ENCODE data around the gene SND1.

SND1 gene

DNA sequence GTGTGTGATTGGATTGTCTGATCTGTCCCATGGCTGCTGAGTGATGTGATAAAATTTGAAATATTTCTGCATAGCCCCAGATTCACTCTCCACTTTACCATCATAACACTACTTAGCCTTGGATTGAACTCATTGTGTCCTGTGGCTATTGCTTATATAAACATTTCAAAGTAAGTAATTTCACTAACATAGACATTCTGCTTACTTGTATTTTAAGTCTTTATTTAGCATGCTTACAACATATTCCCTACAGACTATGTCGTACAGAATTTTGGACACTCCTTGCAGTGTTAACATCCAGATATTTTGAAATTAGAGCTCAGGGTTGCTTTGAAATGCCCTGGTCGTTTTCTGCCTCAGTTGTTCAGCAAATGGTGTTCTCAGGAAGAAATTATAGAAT, 261.7 kb downstream of the SND1 start:
- no peak for DNase-seq

DNA sequence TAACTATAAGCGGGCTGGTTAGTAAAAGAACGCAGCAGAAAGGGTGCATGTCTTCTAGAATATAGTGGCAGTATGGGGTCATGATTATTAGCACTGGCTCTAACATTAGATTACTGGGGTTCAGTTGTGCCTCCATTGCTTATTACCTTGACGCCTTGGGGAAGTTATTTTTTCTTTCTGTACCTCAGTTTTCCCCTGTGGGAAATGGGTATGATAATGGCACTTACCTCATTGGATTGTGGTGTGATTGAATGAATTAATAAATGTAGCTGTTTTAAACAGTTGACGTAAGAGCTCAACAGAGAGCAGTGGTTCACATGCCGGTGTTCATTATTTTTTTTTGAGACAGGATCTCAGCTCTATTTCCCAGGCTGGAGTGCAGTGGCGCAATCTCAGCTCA, 262.7 kb downstream of the SND1 start:
- no peak for DNase-seq

DNA sequence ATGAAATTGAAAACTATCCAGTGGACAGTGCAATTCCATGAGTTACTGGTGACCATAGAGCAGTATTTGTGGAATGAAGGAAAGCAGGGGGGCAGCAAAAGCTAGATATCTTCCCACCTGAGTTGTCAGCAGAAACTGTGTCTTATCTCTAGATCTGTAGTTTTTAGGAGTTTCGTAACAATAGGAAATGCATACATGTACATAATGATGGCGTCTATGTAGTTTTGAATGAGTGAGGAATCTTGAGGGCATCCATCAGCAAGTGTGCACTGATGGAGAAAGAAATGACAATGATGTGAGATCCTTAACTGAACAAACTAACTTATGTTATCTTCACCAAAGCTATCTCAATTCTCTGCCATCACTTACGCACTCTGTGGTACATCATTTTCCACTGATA, 264.7 kb downstream of the SND1 start:
- DNase-seq: no peak

DNA sequence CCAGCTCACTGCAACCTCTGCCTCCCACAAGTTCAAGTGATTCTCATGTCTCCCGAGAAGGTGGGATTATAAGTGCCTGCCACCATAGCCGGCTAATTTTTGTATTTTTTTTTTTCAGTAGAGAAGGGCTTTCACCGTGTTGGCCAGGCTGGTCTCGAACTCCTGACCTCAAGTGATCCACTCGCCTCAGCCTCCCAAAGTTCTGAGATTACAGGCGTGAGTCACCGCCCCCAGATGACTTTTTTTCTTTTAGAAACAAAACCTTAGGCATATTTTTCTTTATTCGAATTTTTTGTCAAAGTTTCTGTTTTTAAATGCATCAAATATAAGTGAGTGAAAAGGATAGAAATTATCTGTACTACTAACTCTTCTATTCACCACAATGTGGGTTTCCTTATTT, 266.1 kb downstream of the SND1 start:
- DNase-seq: no peak

DNA sequence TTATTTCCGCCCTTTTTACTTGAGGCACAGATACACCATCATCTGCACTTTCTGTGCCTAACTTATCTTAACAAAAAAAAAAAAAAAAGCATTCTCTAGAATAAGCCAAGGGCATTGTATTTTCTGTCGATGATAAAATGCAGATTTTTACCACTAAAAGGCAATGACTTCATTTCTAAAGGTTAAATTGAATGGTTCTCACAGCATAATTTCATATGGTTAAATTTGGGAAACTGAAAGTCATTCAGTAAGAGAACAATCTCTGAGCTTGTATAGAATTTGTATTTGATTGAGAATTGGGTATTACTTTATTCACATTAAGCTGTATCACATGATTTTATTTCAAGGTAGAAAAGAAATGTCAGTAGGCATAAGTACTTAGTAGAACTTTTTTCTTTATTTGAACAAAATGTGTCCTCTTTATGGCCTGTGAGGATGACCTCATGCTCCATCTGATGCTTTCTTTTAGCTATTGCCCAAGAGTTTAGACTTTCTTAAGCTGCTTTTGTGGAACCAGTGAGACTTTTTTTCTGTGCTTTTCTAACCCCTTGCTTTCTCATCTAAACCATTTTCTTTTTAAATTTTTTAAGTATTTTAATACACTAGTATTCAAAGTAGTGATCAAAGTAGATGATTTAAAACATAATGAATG, 268.9 kb downstream of the SND1 start:
- no peak for DNase-seq

DNA sequence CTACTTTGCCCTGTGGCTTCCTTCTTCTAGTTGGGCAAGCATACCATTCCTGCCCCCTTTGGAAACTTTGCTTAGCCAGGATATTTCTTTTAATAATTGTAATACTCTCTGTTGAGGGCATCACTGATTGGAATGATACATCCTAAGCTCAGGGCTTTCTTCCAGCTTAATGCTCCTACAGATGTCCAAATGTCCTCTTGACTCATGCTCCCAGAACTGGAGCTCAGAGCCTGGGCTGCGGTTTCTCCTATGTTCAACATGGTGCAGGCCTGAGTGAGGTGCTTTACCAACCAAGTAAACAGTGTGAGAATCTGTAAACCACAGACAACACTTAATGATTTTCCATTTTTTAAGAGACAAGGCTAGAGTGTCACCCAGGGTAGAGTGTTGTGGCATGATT, 270.7 kb downstream of the SND1 start:
- no peak for DNase-seq

DNA sequence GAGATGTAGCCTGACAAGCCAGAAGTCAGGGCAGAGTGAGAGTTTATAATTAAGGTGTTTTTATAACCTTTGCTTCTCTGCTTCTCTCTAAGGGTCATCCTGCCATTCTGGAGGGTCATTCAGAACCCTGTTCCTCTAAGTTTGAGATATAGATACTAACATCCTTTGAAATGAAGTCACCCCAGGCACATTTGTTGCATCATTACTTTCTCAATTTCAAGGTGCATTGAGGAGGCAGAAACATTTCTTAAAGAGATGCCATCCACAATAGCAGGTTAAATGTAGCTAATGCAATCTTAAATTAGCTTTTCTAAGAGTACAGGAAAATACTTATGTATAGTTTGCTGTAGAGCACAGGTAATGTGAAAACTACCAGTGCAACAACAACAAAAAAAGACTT, 272.9 kb downstream of the SND1 start:
- no peak for DNase-seq

DNA sequence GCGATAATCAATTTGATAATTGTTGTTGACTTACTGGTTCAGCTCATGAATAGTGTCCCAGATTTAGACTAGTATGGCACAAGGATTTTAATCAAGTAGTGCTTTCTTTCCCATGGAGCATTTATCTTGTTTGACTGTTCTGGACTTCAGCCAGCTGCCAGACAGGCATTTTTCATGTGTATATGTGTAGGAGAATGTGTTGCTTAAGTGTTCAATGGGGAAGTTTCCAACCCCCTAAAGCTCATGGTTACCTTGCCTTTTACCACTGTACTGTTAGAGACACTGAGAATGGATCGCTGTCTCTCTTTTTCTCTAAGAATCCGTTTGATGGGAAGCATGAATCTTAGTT, 275.3 kb downstream of the SND1 start:
- DNase-seq: no peak

DNA sequence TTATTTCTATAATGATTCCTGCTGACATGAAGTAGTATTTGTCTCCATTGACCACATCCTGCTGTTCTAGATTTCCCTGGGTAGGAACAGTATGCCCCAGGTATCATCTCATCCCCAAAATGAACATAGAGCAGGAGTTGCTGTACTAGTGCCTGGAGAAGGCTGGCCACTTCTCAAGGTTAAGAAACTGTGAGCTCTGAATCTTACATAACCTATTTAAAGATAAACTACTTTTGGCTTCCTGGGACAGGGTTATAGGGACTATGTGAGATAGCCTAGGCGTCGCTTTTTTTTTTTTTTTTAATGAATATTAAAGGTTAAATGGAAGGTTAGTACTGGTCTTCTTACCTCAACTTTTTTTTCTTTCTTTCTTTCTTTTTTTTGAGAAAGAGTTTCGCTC, 276.2 kb downstream of the SND1 start:
- no peak for DNase-seq

DNA sequence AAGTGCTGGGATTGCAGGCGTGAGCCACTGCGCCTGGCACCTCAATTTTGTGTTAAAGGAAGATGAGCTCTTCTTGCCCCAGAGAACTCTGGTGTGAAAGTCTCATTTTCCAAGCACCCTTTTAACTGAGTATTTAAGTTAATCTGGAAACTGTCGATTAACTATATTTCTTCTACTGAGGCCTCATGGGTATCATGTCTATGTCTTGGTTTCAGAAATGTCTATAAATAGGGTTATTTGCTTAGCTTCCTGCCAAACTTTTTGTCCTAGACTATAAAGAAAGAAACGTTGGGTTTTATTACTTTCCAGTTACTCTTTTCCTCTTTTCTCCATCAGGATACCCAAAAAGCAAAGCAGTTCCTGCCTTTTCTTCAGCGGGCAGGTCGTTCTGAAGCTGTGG, 276.9 kb downstream of the SND1 start:
- no peak for DNase-seq

DNA sequence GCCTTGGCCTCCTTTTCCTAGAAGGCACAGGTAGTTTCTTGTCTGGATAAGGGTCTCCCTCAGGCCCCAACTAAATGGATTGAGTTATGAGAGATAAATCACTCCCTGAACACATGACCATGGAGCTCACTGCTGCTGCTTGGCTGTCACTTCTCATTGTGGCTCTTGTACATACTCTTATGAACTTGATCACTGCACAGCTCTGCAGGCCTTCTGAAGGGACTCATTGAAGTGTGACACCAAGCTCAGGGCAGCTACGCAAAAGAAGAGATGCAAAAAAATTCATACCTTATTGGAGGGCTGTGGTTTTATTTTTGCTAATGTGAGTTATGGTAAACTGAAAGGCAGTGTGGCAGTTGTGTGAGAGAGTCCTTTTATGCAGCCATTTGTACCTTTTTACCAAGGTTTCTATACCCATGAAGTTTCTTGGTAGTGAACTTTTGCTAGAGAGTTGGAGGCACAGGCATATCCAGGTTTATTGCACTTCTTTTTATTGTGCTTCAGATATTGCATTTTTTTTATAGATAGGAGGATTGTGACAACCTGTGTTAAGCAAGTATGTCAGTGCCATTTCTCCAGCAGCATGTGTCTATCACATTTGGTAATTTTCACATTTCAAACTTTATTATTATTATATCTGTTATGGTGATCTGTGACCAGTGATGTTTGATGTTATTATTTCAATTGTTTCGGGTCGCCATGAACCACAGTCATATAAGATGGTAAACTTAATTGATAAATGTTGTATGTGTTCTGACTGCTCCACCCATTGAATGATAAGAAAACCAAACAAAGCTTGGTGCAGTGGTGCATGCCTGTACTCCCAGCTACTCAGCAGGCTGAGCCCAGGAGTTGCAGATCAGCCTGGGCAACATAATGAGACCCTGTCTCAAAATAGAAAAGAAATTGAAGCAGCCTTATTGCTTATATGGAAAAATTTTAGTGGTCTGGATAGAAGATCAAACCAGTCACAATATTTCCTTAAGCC, 278.6 kb downstream of the SND1 start:
- no peak for DNase-seq

DNA sequence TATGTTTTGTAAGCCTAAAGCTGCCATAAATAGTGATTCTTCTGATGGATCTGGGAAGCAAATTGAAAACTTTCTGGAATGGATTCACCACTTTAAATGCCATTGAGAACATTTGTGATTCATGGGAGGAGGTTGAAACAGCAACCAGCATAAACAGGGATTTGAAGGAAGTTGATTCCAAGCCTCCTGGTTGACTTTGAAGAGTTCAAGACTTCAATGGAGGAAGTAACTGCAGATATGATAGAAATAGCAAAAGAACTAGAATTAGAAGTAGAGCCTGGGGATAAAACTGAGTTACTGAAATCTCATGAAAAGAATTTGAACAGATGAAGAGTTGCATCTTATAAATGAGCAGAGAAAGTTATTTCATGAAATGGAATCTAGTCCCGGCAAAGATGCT, 280.1 kb downstream of the SND1 start:
- DNase-seq: no peak

DNA sequence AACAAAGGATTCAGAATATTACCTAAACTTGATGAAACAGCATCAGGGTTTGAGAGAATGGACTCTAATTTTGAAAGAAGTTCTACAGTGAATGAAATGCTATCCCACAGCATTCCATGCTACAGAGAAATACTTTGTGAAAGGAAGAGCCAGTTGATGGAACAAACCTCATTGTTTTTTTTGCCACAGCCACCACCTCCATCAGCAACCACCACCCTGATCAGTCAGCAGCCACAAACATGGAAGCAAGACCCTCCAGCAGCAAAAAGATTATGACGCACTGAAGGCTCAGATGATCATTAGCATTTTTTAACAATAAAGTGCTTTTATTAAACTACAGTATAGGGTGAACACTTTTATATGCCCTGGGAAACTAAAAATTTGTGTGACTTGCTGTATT, 280.5 kb downstream of the SND1 start:
- no peak for DNase-seq

DNA sequence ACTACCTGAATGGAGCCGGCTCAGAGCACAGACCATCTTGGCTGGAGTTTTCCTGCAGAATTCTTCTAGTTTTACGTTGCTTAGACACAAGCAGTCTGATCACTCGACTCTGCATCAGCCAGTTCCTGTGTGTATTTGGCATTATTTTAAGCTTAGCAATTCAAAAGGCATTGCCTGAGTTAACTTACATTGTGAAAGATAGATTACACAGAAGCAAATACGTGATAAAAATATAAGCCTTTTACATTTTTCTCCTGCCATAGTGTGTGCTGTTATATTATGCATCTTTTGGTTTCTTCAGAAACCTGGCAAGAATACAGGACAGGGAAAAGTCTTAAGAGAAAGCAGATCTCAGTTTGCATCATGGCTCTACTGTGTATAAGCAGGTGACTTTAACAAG, 281.2 kb downstream of the SND1 start:
- no peak for DNase-seq

DNA sequence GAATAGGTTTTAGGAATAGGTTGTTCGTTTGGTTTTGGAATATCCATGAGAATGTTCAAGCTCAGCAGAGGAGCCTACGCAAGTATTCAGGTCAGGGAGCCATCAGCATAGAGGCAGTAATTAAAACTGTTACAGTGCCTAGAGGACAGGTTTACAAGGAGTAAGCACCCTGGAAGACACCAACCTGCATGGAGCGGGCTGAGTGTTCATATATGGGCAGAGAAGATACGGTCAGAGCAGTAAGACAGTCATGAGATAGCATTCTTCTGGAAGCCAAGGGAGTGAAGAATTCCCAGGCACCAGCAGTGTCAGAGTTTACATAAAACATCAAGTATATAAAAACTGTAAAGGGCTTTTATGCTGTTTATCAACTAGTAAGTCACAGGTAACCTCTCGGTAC, 282.7 kb downstream of the SND1 start:
- no peak for DNase-seq

DNA sequence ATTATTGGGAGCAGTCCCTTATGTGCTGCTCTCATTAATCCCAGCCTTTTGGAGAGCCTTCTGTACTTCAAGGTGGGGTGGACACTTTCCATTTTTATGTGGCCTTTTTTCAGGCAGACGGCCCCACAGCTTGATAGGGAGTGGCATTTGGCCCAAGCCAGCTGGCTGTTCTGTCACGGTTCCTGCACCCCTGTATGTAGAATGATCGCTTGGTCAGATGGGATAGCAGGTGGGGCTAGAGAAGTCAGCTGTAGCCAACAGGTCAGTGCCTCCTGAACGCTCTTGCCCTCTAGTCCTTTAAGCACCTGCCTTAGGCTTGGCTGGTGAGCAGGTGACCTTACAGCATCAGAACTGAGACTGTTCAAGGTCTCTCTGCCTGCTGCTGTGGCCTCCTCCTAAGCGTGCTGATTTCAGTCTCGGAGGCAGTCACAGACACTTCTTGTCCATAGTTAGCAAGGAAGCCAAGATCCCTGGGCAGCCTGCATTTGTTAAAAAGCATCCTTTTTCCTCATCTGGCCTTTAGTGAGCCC, 283.9 kb downstream of the SND1 start:
- no peak for DNase-seq

DNA sequence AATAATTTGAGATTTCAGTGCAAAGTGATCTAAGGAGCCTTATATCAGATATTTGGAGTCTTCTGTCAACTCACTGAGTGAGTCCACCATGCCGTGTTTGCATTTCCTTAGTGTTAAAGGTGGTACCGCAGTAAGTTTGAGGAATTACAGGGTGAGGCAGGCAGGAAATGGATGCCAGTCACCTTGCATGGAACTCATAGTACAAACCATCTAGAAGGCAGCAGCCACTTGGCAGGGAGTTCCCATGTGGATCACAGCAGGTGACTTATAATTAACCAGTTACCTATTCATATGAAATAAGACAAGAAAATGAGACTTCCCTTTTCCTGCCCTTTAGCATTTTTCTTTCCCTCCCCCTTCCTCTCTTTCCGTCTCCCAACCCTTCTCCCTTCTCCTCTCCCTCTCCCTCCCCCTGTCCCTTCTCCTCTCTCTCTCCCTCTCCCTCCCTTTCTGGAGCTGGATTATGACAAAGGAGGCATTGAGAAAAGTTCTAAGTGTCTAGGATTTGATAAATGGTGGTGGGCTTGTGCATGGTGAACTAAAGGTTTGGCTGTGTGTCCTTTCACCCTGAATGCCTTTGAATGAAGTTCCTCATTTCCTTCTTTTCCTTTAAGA, 285.2 kb downstream of the SND1 start:
- DNase-seq: no peak

DNA sequence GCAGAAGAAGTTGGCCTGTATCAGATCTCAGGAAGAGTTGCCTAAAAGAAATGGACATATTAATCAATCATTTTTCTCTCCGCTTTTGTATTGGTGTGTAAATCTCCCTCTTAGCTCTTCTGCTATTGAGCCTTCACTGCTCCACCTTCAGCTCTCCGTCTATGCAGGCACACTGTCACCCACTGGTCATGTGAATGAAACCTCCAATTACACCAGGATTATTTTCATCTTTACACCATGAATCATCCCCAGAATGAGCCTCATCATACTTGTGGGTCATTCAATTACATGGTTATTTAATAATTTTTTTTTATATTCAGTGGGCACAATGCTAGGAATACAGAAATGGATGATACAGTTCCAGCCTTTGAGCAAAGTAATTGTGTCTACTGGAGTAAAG, 286.6 kb downstream of the SND1 start:
- DNase-seq: no peak

DNA sequence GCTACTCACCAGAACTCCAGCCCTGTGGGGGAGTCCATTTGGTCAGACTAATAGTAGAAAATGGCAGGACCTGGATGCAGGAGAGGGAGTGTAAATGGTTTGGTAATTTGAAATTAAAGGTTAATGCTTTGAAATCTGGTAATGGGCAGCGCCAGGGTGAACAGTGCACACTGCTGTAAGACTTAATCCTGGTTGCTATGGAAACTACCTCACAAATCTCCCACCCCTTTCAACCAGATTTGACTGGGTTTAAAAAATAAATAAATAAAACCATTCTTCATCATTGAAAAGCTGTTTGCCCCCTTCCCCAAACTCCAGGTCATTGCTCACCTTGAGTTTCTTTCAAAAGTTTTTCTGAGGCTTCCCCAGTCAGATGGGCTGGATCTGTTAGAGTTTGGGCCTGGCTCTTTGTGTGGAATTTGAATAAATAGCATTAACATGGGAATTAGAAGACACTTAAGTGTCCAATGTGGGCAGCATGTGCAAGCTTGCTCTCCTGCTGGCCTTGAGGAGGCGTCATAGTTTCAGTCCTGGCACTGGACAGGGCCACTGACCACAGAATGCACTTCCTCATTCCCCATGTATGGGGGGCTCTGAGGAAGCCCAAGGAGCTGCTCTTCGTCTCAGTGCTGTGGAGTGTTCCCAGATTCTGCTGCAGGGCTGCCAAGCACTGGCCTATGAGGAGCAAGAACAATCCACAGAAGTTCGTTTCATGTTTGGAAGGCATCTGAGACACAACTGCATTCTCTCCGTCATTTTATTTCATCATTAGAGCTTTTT, 288.6 kb downstream of the SND1 start:
- DNase-seq: no peak

DNA sequence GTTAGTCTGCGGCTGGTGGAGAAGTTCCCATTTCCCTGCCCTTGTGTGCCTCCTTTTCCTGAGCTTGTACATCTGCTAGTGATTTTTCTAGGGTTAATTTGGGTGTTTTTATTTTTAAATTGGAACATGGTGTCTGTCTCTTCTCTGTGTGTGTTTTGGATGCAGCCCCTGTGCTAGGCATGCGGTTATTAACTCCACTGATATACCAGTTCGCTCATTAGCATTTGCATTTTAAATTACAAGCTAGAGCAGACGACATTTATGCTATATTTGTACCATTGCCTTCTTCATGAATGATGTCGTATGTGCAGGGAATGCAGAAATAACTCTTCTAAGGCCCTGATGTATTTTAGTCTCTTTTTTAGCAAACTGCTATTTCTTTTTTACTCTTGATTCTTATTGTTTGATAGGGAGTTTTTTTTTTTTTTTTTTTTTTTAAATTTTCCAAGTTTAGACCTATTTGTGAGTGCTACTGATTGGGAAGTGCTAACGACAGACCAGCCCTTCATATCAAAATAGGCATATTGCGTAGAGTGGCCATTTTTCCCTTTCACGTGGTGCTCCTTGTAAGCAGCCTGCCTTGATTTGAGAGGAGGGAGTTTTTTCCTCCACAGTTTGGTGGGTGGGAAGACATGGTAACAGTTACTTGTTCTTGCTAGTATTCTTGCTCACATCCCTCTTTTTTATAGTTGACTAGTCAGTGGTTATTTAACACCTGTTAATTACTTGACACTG, 289.6 kb downstream of the SND1 start:
- no peak for DNase-seq

DNA sequence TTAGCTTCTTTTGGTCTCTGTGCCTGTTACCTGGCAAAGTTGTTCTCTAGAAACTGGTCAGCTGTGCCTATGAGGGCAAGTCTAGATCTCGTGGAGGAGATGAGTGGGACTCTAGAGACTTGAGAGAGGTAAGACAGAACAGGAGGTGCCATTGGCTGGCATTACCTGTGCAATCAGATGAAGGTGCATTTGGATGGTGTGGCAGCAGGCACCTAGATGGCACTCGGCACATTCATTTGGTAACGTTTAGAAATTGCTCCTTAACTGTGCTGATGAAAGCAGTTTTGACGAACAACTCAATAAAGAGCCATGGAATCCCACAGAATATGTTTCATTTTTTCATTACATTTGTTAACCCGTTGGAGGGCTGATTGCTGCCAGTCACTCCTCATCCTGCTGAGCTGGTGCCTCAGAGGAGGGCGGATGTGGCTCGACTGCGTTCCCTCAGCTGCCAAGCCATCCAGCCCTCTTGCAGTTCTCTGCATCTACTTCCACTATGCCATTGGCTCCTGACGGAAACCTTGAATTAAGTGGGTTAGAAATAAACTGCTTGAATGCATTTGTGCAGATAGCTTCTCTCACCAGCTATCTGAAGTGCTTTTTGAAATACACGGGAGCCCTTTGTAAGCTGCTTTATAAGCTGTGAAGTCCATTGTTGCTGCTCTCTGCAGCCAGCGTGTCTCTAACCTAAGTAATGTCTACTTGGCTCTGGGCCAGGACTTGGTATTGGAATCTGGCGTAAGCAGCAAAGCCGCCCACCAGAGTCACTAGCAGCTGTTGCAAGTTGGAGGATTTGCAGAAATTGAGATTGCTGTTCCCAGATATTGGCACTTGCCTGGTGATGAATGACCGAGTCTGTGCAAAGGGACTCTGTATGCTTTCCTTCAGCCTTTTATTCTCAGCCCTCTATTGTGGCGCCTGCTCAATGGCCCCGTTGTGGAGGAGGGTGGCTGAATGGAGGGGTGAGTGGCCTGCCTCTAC, 291.8 kb downstream of the SND1 start:
- peak; percentile 78 for DNase-seq
